Left renal pelvis (tissue), 4 donors: ENCODE results near the gene ADAP1. TPM values are rescaled to one million over a fixed set of nuclear protein-coding genes. Genes with fewer than 3 reads are reported as not detected.
"Not testable (repeated sequence)": the region's sequence is repeated elsewhere in the genome, so short reads cannot be mapped to it uniquely, and the experiment has no call there.

Experiments
- DNase-seq, 4 donors: peaks; one replicate each; pipeline ENCODE4 v3.0.0-alpha.2; 2013; ENCODE audit warnings: low read depth in 4 of 4, low spot score in 3 of 4
- polyA plus RNA-seq, 4 donors: library from polyadenylated mRNA; unstranded; fragments of 120-200 nt; gene quantifications; one replicate each; pipeline ENCODE4 v1.2.1, GENCODE V29; 2013; ENCODE audit not compliant: insufficient read length in 4 of 4

Gene ADAP1
- polyA plus RNA-seq, 4 donors = 3.1 to 16.2 (median 15.0) TPM

- DNase-seq = peak; percentile 28 to 52 (median 40)
Measured at GRCh38 chr7:945147-945555, 9.3 kb downstream of the ADAP1 start.

DNA sequence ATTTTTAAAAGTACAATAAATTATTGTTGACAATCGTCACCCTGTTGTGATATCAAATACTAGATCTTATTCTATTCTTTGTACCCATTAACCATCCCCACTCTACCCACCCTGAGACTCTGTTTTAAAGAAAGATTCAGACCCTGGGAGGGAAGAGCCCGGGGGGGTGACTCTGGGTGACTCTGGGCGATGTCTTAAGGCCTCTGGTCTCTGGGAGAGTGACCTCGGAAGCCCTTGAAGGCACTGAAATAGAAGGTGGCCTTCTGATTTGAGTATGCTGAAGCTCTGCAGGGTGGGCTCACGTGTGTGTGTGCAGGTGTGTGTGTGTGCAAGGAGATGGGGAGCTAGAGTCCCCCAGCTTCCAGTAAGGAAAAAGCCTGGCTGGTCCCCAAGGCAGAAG lies 9.7 kb downstream of the ADAP1 start:
- no peak for DNase-seq

DNA sequence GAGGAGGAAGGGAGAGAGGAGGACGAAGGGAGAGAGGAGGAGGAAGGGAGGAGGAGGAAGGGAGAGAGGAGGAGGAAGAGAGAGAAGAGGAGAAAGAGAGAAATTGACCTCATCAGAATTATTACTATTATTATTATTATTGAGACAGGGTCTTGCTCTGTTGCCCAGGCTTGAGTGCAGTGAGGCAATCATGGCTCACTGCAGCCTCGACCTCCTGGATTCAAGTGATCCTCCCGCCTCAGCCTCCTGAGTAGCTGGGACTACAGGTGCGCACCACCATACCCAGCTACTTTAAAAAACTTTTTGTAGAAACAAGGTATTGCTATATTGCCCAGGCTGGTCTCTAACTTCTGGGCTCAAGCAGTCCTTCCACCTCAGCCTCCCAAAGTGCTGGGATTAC lies 10.7 kb downstream of the ADAP1 start:
- not testable (repeated sequence) for DNase-seq

GRCh38 chr7:940599-941408 lies 13.7 kb downstream of the ADAP1 start:
- DNase-seq = no peak

DNA sequence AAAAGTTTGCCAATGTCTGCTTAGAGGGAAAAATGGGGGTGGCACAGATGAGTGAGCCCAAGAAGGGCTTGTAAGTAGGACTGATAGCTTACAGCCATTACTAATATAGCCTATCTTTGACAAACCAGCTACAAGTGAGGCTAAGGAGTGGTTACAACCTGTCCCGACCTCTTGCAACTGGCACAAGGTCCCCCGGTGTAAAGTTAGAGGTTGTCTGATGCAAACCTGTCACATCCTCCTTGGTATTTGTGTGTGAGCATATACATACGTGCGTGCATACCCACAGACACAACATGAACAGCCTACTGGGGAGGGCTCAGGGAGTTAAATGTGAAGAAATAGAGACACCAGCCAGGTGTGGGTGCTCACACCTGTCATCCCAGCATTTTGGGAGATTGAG lies 14.6 kb downstream of the ADAP1 start:
- DNase-seq = no peak

DNA sequence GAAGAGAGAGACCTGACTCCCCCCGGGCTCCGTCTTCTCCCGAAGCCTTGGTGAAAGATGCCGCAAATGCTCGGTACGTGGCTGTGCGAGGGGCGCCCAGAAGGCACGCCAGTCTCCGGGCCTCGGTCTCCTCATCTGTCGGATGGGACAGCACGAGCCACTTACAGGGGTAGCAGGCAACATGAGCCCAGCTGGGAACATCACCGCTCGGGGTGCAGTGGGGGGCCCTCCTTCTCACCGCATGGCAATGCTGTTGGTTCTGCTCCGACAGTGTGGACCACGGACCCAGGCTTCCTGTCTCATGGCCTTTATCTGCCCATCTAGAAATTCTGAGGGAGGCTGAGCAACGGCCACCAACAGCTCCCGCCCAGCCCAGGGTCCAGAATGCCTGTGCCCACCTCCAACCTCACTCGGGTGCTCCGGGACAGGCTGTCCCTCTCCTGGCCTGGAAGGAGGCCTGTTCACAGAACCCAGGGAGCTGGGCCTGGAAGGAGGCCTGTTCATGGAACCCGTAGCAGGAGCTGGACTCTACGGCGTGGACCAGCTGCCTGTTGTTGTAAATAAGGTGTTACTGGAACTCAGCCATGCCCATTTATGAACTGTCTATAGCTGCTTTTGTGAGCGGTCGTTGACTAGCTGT lies 15.8 kb downstream of the ADAP1 start:
- no peak for DNase-seq

- no peak for DNase-seq
Measured at GRCh38 chr7:937856-938484, 16.5 kb downstream of the ADAP1 start.

DNA sequence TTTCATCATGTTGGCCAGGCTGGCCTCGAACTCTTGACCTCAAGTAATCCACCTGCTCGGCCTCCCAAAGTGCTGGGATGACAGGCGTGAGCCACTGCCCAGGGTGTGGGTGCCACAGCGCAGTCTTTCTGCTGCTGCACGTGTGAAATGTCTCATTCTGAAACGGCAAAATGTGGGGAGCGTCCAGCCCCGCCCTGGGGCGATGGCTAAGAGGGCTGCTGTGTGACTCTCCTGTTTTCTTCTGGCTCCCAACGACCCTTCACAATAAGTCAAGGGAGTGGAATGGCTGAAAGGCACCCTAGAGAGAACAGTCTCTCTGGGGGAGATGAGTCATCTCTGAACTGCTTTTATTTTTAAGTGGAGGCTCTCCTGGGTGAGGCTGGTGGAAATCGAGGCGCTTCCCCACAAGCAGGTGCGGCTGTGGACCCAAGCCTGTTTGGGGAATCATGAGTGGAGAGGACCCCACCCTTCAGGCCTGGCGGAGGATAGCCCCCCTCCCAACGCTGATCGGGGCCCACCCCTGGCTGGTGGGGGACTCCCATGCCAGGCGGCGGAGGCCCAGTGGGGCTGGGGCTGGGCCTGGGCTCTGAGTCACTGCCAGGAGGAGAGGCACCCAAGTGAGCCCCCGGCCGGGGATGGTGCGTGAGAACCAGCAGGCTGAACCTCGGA lies 18.0 kb downstream of the ADAP1 start:
- DNase-seq = no peak

DNA sequence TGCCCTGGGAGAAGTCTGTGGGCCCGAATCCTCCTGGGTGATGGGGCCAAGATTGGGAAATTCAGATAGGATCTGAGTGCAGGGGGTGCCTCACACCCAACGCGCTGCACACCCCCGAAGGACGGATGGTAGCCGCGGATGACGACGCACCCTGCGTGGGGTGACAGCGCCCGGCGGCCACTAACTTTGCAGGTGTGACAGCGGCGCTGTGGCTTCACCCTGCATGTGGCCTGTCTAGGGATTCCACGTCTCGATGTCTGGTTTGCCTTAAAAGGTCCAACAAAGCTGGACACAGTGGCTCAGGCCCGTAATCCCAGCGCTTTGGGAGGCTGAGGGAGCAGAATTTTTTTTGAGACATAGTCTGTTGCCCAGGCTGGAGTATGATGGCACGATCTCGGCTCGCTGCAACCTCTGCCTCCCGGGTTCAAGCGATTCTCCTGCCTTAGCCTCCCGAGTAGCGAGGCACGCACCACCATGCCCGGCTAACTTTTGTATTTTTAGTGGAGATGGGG lies 18.6 kb downstream of the ADAP1 start:
- DNase-seq = no peak

DNA sequence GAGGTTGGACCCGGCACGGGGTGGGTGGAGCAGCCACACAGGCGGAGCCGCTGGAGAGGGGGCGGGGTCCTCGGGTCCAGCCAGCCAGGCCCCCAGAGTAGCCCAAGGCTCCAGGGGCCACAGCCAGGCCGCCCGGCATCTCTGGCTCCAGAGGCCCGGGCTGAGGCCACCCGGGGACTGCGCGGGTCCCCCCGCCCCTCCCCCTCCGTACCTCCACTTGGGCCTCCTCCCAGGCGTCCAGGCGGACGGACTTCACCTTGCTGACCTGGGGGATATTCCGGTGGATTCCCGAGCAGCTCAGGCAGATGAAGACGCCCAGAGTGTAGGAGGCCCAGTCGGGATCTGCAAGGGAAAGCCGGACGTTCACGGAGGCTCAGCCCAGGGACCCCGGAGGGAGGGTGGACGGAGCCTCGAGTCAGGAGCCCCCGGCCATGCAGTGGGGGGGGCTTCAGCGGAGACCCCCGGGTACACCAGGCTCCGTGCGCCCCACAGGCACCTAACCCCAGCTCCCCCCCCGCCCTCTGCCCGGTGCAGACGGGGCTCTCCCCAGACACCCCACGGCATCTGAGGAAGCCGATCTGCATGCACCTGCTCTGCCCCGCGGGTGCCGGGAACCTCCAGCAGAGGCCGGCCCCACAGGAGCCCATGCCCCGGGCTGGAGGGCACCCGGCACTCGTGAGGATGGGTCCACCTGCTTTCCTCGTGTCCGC lies 19.2 kb downstream of the ADAP1 start:
- no peak for DNase-seq

DNA sequence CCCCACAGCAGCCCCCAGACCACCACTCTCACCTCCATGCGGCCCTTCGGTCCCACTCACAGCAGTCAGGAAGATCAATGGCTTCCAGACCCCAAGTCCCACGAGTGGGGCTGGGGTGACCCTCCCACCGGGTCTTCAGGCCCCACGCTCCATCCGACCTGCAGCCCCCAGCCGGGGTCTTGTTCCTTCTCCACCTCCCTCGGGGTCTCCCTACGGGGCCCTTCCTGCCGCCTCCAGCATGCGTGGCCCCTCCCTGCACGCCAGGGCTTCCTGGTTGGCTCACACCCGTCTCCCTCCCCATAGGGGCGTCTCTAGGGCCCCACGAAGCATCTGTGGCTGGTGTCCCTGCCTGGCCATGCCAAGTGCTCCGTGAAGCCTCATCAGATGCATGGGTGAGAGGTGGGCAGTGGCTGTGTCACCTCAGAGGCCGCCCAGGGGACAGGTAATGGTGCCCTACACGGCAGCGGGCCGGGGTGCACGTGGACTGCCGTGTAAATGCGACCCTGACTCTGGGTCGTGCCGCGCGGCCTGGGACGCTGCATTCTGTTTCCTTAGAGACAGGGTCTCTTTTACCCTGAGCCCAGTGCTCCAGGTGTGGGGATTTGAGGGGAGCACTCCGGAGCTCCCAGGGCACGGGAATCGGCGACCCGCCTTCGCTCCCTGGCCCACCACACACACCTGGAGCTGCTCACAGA lies 19.9 kb downstream of the ADAP1 start:
- DNase-seq = no peak

DNA sequence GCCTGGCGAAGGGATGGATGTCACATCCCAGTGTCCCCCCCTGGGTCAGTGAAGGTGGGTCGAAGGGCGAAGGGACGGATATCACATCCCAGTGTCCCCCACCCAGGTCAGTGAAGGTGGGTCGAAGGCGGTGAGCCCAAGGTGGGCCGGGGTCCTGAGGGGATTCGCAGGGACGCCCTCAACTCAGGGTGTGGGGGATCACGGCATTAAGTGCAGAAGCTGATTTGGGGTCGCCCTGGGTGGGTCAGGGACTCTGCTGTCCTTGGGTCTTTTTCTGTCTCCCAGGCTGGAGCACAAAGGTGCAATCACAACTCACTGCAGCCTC lies 21.9 kb downstream of the ADAP1 start:
- no peak for DNase-seq

DNA sequence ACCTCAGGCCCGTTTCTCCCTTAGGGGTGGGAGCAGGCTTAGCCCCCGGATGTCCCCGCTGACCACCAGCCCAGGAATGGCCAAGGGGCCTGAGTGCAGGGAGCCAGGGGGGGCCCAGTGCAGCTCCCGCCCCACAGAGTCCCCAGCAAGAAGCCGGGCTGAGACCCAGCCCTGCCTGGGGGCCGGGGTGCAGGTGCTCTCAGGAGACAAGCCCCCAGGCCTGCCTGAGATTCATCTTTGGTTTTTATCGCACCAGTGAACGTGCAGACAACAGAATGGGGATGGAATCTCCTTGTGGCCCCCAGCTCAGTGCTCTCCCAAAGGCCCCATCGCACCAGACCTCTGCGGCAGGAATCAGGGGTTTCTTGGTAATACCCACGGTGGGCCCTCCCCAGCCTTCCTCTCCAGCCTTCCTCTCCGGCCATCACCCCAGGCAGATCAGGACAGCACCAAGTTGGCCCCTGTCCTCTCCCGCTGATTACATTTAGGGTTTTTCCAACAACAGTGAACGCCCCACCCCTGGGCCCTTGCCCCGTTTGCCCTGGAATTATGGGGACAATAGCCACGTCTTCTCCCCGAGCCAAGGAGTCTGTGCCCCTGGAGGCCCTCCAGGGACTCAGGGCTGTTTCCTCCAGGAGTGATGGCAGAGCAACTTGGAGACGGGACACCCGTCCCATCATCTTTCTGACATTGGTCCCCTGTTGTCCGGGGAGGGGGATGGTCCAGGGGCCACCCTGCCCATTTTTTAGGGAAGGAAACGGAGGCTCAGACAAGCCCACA lies 22.4 kb downstream of the ADAP1 start:
- DNase-seq = no peak

GRCh38 chr7:930975-931758 lies 23.3 kb downstream of the ADAP1 start:
- DNase-seq = no peak

- DNase-seq = no peak
Measured at GRCh38 chr7:929311-929711, 25.2 kb downstream of the ADAP1 start.

- no peak for DNase-seq
Measured at GRCh38 chr7:927031-927671, 27.3 kb downstream of the ADAP1 start.

DNA sequence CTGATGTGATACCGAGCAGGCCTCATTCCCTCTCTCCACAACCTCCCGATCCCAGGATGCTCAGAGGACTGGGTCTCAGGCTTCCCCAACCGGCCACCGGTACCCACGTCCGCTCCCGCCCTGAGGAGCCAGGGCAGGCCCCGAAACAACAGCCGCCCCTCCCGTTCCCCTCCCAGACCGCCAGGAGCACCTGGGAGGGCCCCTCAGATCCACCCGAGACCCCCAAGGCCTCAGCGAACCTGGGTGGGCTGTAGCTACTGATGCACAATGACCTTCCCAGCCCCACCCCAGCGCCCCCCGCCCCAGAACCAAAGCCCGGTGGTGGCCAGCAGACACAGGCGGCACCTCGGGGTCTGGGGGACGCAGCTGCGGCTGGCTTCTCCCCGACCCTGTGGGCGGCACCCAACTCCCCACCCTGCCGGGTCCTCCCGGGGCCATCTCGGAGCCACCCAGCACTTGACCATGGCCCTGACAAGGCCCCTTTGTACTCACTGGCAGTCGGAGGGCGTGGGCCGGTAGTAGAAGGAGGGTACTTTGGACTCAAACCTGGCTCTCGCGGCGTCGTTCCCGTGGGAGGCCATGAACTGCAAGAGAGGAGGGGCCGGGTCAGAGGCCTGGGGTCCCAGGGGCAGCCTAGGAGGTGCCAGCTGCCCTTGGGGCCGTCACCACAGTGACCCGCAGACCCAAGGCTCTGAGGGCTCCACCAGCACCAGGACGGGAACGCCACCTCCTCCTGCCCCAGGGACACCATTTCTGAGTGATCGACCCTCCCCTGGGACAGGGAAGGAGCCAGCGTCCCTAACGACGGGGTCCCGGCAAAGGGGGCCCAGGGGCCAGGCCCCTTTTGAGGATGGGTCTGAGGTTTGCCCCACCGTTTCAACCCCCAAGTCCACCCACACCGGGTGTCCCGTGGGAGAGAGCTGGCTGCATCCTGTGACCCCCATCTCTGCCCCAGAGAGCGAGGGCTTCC lies 28.1 kb downstream of the ADAP1 start:
- DNase-seq = no peak
